GM23248 (cell line): ENCODE results near the gene CDH7. TPM values are rescaled to one million over a fixed set of nuclear protein-coding genes. Genes with fewer than 3 reads are reported as not detected.

Experiments
- DNase-seq: peaks from one replicate; pipeline ENCODE4 v3.0.0-alpha.2; 2015
- H2AFZ ChIP-seq: fragments of 200-600 bp; sonication (generic); 2 replicates; pipeline ENCODE4 v1.6.1; 2016; ENCODE audit warnings: antibody characterized with exemption
- H3F3A ChIP-seq: fragments of 200-600 bp; sonication (generic); 2 replicates; pipeline ENCODE4 v1.6.1; 2016; ENCODE audit warnings: mild to moderate bottlenecking, antibody characterized with exemption, mixed run types; ENCODE audit not compliant: insufficient read depth
- H3K27ac ChIP-seq: fragments of 200-600 bp; sonication (generic); 2 replicates; pipeline ENCODE4 v1.5.1; 2016; ENCODE audit warnings: mild to moderate bottlenecking
- H3K27me3 ChIP-seq: fragments of 200-600 bp; sonication (generic); replicated peaks from 2 replicates; pipeline ENCODE4 v1.6.1; 2016; ENCODE audit warnings: mild to moderate bottlenecking; ENCODE audit not compliant: insufficient read depth
- H3K36me3 ChIP-seq: fragments of 200-600 bp; sonication (generic); 2 replicates; pipeline ENCODE4 v1.6.1; 2016; ENCODE audit warnings: low read depth, mild to moderate bottlenecking
- H3K4me1 ChIP-seq: fragments of 200-600 bp; sonication (generic); 2 replicates; pipeline ENCODE4 v1.6.1; 2016; ENCODE audit warnings: mild to moderate bottlenecking; ENCODE audit not compliant: insufficient read depth
- H3K4me2 ChIP-seq: fragments of 200-600 bp; sonication (generic); one replicate; pipeline ENCODE4 v1.6.1; 2016; ENCODE audit warnings: mild to moderate bottlenecking; ENCODE audit not compliant: unreplicated experiment
- H3K4me3 ChIP-seq: fragments of 200-600 bp; sonication (generic); 2 replicates; pipeline ENCODE4 v1.5.1; 2016; ENCODE audit warnings: mild to moderate bottlenecking
- H3K79me2 ChIP-seq: fragments of 200-600 bp; sonication (generic); 2 replicates; pipeline ENCODE4 v1.6.1; 2016; ENCODE audit warnings: mild to moderate bottlenecking; ENCODE audit not compliant: insufficient read depth
- H3K9ac ChIP-seq: fragments of 200-600 bp; sonication (generic); 2 replicates; pipeline ENCODE4 v1.6.1; 2016; ENCODE audit warnings: mild to moderate bottlenecking
- H3K9me2 ChIP-seq: fragments of 200-600 bp; sonication (generic); 2 replicates; pipeline ENCODE4 v1.6.1; 2016; ENCODE audit warnings: mixed run types, mild to moderate bottlenecking, moderate library complexity; ENCODE audit not compliant: insufficient read depth
- H3K9me3 ChIP-seq: fragments of 200-600 bp; sonication (generic); one replicate; pipeline ENCODE4 v1.6.1; 2017; ENCODE audit warnings: low read depth
- H4K20me1 ChIP-seq: fragments of 200-600 bp; sonication (generic); 2 replicates; pipeline ENCODE4 v1.6.0; 2016; ENCODE audit not compliant: insufficient read depth
- EZH2 ChIP-seq: fragments of 200-600 bp; sonication (generic); IDR thresholded peaks from 2 replicates; pipeline ENCODE4 v1.6.1; 2018; ENCODE audit warnings: antibody characterized with exemption, mild to moderate bottlenecking; ENCODE audit not compliant: insufficient read depth, poor library complexity, severe bottlenecking
- EZH2phosphoT487 ChIP-seq: fragments of 200-600 bp; sonication (generic); IDR thresholded peaks from 2 replicates; pipeline ENCODE4 v1.6.1; 2018; ENCODE audit warnings: antibody characterized with exemption, moderate library complexity, mild to moderate bottlenecking, low read depth; ENCODE audit not compliant: insufficient read depth
- WGBS, 2 experiments: methylation state at CpG; one replicate each; pipeline ENCODE4 v1.1.6; 2015 to 2017; ENCODE audit warnings: low lambda C conversion rate in 2 of 2, low coverage in 1 of 2; ENCODE audit errors: missing lambda C conversion rate in 2 of 2; 5-methylcytosine and 5-hydroxymethylcytosine counted together
- in situ Hi-C: fragments of 300-500 bp; cut with MboI; formaldehyde crosslinking; loops from 2 replicates; pipeline ENCODE4 v1.15.0; 2020
- polyA plus RNA-seq: library from polyadenylated mRNA; unstranded; fragments of >200 nt; fragmentation: Nextera tagmentation; extraction: Ambion mirVana; gene quantifications from 2 replicates; pipeline ENCODE4 v1.2.1, GENCODE V29; 2016
- total RNA-seq: library from RNA; depleted of rRNA; stranded (reverse); fragments of >200 nt; shearing (Covaris generic); gene quantifications from 2 replicates; pipeline ENCODE4 v1.2.3, GENCODE V29; 2014

CDH7 gene
- total and polyA plus RNA-seq, 2 experiments from 2014 or later, result not detected

DNA sequence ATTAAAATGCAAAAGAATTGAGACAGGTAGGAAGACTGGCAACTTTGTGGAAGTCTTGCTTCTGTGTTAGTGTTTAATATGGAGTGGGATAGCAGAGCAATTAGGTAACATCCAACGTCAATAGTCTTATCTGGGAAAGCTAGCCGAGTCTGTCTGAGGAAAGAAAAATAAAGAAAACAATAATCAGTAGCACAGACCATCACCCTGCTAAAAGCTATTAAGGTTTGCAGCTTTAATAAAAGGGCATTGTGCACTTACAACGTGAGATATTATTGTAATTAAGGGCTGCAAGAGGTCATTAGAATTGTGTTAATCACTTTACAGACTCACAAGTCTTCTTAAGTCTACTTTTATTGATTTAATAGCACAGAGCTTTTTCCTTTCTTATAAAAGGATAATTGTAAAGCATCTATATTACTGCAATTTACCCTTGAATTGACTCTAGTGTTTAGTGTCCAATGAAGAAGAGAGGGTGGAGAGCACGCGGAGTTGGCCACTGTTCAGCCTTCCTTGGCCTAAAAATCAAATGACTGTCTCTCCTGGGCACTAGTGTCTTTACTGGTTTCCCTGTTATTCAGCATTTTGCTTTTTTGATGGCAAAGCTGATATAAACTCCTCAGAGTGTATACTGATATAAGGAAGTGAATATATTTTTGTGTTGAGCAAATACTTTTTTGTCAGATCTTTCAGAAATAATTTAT lies 2.0 kb downstream of the CDH7 start:
- Histone ChIP-seq H3K9me3 (no peaks in the 10 kb centered on the region), H3K4me2 (no peak overlapping the region), H3K27me3 (no peaks in the 10 kb centered on the region), H4K20me1 (no peaks in the 10 kb centered on the region), H3K4me1 (no peaks in the 10 kb centered on the region), H3K9me2 (no peaks in the 10 kb centered on the region), H3K79me2 (no peaks in the 10 kb centered on the region), H3K27ac (no peak overlapping the region), H3K9ac (no peak overlapping the region), H3F3A (no peaks in the 10 kb centered on the region), H3K4me3 (no peak overlapping the region), H3K36me3 (no peaks in the 10 kb centered on the region), H2AFZ (no peak overlapping the region)
- no peak for DNase-seq
- in situ Hi-C loops, result no loop called here
- TF ChIP-seq EZH2phosphoT487 (no peak), EZH2 (no peak)
- WGBS, 2 experiments, result 24 to 28% methylated on average over 5 of the region's 5 CpGs

DNA sequence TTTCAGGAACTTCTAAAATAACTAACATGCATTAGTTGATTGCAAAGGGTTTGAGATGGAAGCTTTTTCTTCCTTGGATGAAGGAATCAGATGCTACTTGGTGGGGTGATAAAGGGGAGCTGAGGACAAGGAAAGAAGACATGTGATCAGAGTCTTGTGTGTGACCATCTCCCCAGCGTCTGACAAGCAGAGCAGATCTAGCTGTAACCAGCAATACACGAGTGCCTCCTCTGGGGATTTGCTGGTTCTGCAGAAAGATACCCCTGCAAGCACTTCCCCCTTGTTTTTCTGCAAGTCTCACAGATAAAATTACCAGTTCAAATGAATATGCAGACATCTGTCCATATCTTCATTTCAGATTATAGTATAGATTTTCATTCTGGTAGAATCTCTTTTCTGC lies 2.7 kb downstream of the CDH7 start:
- in situ Hi-C loops, result no loop called here
- no peaks in the 10 kb centered on the region for H4K20me1 ChIP-seq
- no peaks in the 10 kb centered on the region for H3K79me2 ChIP-seq
- no peak overlapping the region for H3K4me3 ChIP-seq
- H3K9me3 ChIP-seq, result no peaks in the 10 kb centered on the region
- H3K9me2 ChIP-seq, result no peaks in the 10 kb centered on the region
- no peak overlapping the region for H2AFZ ChIP-seq
- no peak overlapping the region for H3K9ac ChIP-seq
- H3K27ac ChIP-seq, result no peak overlapping the region
- no peaks in the 10 kb centered on the region for H3K27me3 ChIP-seq
- TF ChIP-seq EZH2, result no peak
- no peak for TF ChIP-seq EZH2phosphoT487
- no peak for DNase-seq
- H3K36me3 ChIP-seq, result no peaks in the 10 kb centered on the region
- no peaks in the 10 kb centered on the region for H3K4me1 ChIP-seq
- H3K4me2 ChIP-seq, result no peak overlapping the region
- WGBS, 2 experiments, result 3 to 9% methylated on average over 2 of the region's 2 CpGs
- H3F3A ChIP-seq, result no peaks in the 10 kb centered on the region

DNA sequence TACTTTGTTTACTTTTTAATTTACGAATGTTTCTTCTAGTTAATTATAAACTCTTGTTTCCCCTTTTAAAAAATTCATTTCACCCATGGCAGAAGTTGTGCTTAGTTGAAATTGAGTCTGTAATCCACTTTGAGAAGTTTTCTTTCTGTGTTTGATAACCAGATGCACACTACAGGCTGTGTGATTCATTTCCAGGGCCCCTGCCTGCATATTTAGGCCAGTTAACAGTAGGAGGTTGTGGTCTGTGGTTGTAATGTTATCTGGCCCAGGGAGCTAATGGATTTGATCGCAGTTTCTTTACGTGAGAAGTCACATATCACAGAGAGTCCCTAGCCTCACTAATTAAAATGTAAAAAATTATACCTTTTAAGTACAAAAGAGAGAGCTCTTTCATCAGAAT lies 3.3 kb downstream of the CDH7 start:
- Histone ChIP-seq H3K4me2 (no peak overlapping the region), H2AFZ (no peak overlapping the region), H3K9me2 (no peaks in the 10 kb centered on the region), H3K4me1 (no peaks in the 10 kb centered on the region), H3K9ac (no peak overlapping the region), H3K27me3 (no peaks in the 10 kb centered on the region), H3K36me3 (no peaks in the 10 kb centered on the region), H3K79me2 (no peaks in the 10 kb centered on the region), H3K4me3 (no peak overlapping the region), H4K20me1 (no peaks in the 10 kb centered on the region), H3K9me3 (no peaks in the 10 kb centered on the region), H3F3A (no peaks in the 10 kb centered on the region), H3K27ac (no peak overlapping the region)
- DNase-seq, result no peak
- in situ Hi-C loops, result no loop called here
- TF ChIP-seq EZH2 (no peak), EZH2phosphoT487 (no peak)
- 1 to 7% methylated on average over 3 of the region's 3 CpGs for WGBS, 2 experiments

DNA sequence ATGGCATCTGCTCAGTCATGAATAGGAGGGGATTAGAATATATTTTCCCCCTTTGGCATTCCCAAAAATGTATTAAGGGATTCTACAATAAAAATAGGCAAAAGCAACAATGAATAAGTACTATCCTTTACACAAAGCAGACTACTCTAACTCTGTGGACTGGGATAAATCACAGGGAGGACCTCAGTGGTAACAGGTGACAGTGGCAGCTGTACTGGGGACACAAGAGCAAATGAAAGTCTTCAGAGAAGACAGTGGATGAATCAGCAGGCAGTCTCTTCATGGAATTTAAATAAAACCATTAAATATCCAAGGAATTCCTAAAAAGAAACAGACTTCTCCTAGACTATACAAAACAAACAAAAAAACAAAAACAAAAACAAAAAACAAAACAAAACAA lies 4.8 kb downstream of the CDH7 start:
- no peaks in the 10 kb centered on the region for H3K27me3 ChIP-seq
- no peaks in the 10 kb centered on the region for H3K9me2 ChIP-seq
- H3K27ac ChIP-seq, result no peak overlapping the region
- no peak overlapping the region for H3K4me2 ChIP-seq
- H3K9ac ChIP-seq, result no peak overlapping the region
- H3K4me3 ChIP-seq, result no peak overlapping the region
- in situ Hi-C loops, result no loop called here
- H3K4me1 ChIP-seq, result no peaks in the 10 kb centered on the region
- TF ChIP-seq EZH2phosphoT487 (no peak), EZH2 (no peak)
- H3K9me3 ChIP-seq, result no peaks in the 10 kb centered on the region
- no peaks in the 10 kb centered on the region for H4K20me1 ChIP-seq
- DNase-seq, result no peak
- no peaks in the 10 kb centered on the region for H3K79me2 ChIP-seq
- no peak overlapping the region for H2AFZ ChIP-seq
- H3F3A ChIP-seq, result no peaks in the 10 kb centered on the region
- H3K36me3 ChIP-seq, result no peaks in the 10 kb centered on the region

DNA sequence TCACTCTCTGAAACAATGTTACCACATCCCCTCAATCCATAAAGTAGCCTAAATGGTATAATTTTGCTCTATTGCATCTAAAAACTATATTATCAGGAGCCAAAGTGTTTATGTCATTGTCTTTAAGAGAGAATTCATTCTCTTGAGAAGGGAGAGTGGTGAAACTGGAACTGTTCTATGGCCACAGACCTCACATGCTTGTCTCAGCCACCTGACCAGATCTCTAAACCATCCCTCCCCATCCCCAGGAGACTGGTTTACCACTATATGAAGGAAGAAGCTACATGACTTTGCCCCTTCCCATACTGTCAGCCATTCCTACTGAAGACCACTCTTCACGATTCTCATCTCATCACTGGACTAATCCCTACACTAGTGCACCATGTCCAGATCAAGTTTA lies 9.6 kb downstream of the CDH7 start:
- Histone ChIP-seq H3K9ac (no peak overlapping the region), H3K27me3 (no peaks in the 10 kb centered on the region), H3F3A (no peaks in the 10 kb centered on the region), H4K20me1 (no peaks in the 10 kb centered on the region), H3K9me3 (no peaks in the 10 kb centered on the region), H3K27ac (no peak overlapping the region), H3K4me1 (no peaks in the 10 kb centered on the region), H3K79me2 (no peaks in the 10 kb centered on the region), H3K36me3 (no peaks in the 10 kb centered on the region), H3K4me3 (no peak overlapping the region), H2AFZ (no peak overlapping the region), H3K9me2 (no peaks in the 10 kb centered on the region), H3K4me2 (no peak overlapping the region)
- no peak for DNase-seq
- WGBS, 2 experiments, result 5 to 8% methylated on average over 1 of the region's 1 CpG
- TF ChIP-seq EZH2phosphoT487 (no peak), EZH2 (no peak)
- in situ Hi-C loops, result no loop called here
